Measurements from ENCODE around the gene FRYL. TPM values are rescaled to one million over a fixed set of nuclear protein-coding genes. Genes with fewer than 3 reads are reported as not detected.

FRYL gene
- polyA plus RNA-seq, 1 donor from 2014 or later, result 64.0 TPM

DNA sequence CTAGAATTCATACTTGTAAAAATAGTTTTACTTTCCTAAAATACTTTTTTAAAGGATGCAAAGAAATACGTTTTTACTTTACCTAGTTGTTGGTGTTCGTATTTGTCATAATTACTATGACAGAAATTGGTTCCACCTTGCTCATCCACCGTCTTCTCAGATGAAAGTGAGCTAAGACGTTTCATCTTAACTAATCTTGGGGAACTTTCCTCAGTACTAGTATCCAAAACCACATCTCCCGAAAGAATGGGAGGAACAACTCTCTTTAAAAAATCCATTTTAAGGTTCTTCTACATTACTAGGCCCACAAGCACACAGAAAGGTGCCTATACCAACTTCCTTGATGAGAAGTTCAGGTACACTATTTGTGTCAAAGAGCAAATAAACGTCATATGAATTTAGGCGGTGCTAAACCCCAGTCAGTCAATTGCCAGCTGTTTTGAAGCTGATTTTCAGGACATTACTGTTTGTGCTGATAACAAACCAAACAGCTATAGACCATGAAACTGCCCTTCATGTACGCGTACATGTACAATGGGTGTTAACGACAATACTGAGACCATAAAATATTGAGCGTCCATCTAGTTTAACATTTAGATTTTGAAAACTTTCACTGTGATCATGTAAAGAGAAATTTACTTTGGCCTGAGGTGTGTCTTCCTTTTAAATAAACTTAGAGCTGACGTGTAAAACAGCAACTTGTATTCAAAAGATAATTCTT, 99.1 kb downstream of the FRYL start:
- peaks cover 18% of the 10 kb centered on the region for H3K79me2 ChIP-seq (replicated peaks; ENCODE audit: insufficient read depth, low read length)
- H3F3A ChIP-seq (ENCODE audit: insufficient read depth, low read length, poor library complexity, severe bottlenecking), result no peaks in the 10 kb centered on the region
- no peaks in the 10 kb centered on the region for H3K9me2 ChIP-seq (ENCODE audit: insufficient read depth, low read length)
- no peak overlapping the region for H3K27ac ChIP-seq (ENCODE audit: low read length)
- H2AFZ ChIP-seq (ENCODE audit: low read depth, low read length), result no peak overlapping the region
- H3K4me2 ChIP-seq (ENCODE audit: low read length), result no peak overlapping the region
- H4K20me1 ChIP-seq (ENCODE audit: insufficient read depth), result no peaks in the 10 kb centered on the region
- no peaks in the 10 kb centered on the region for H3K36me3 ChIP-seq (ENCODE audit: insufficient read depth, low read length)
- H3K9ac ChIP-seq (ENCODE audit: low read length), result no peak overlapping the region
- no peaks in the 10 kb centered on the region for H3K27me3 ChIP-seq (ENCODE audit: insufficient read depth, low read depth, low read length)
- no peaks in the 10 kb centered on the region for H3K9me3 ChIP-seq (ENCODE audit: low read length)
- H3K4me3 ChIP-seq (ENCODE audit: low read length), result no peak overlapping the region
- TF ChIP-seq POLR2AphosphoS5 (IDR thresholded peaks at IDR 0.05), result no peak
- no peak for TF ChIP-seq EP300 (conservative IDR thresholded peaks at IDR 0.05; ENCODE audit: poor library complexity, severe bottlenecking)
- TF ChIP-seq, protein P1, sequence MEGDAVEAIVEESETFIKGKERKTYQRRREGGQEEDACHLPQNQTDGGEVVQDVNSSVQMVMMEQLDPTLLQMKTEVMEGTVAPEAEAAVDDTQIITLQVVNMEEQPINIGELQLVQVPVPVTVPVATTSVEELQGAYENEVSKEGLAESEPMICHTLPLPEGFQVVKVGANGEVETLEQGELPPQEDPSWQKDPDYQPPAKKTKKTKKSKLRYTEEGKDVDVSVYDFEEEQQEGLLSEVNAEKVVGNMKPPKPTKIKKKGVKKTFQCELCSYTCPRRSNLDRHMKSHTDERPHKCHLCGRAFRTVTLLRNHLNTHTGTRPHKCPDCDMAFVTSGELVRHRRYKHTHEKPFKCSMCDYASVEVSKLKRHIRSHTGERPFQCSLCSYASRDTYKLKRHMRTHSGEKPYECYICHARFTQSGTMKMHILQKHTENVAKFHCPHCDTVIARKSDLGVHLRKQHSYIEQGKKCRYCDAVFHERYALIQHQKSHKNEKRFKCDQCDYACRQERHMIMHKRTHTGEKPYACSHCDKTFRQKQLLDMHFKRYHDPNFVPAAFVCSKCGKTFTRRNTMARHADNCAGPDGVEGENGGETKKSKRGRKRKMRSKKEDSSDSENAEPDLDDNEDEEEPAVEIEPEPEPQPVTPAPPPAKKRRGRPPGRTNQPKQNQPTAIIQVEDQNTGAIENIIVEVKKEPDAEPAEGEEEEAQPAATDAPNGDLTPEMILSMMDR (IDR thresholded peaks at IDR 0.05; ENCODE audit: poor library complexity, severe bottlenecking), result no peak
- TF ChIP-seq, protein P2, sequence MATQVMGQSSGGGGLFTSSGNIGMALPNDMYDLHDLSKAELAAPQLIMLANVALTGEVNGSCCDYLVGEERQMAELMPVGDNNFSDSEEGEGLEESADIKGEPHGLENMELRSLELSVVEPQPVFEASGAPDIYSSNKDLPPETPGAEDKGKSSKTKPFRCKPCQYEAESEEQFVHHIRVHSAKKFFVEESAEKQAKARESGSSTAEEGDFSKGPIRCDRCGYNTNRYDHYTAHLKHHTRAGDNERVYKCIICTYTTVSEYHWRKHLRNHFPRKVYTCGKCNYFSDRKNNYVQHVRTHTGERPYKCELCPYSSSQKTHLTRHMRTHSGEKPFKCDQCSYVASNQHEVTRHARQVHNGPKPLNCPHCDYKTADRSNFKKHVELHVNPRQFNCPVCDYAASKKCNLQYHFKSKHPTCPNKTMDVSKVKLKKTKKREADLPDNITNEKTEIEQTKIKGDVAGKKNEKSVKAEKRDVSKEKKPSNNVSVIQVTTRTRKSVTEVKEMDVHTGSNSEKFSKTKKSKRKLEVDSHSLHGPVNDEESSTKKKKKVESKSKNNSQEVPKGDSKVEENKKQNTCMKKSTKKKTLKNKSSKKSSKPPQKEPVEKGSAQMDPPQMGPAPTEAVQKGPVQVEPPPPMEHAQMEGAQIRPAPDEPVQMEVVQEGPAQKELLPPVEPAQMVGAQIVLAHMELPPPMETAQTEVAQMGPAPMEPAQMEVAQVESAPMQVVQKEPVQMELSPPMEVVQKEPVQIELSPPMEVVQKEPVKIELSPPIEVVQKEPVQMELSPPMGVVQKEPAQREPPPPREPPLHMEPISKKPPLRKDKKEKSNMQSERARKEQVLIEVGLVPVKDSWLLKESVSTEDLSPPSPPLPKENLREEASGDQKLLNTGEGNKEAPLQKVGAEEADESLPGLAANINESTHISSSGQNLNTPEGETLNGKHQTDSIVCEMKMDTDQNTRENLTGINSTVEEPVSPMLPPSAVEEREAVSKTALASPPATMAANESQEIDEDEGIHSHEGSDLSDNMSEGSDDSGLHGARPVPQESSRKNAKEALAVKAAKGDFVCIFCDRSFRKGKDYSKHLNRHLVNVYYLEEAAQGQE (IDR thresholded peaks at IDR 0.05; ENCODE audit: borderline replicate concordance), result no peak
- no peak for TF ChIP-seq MXI1 (conservative IDR thresholded peaks at IDR 0.05; ENCODE audit: poor library complexity, severe bottlenecking)
- TF ChIP-seq SMC3 (conservative IDR thresholded peaks at IDR 0.05; ENCODE audit: poor library complexity), result no peak
- no peak for TF ChIP-seq TAF1 (IDR thresholded peaks at IDR 0.05; ENCODE audit: low read depth)
- no peak for TF ChIP-seq RAD21 (conservative IDR thresholded peaks at IDR 0.05)
- no peak for TF ChIP-seq EZH2 (IDR thresholded peaks at IDR 0.05; ENCODE audit: borderline replicate concordance, insufficient read depth, low read length, poor library complexity, severe bottlenecking)

DNA sequence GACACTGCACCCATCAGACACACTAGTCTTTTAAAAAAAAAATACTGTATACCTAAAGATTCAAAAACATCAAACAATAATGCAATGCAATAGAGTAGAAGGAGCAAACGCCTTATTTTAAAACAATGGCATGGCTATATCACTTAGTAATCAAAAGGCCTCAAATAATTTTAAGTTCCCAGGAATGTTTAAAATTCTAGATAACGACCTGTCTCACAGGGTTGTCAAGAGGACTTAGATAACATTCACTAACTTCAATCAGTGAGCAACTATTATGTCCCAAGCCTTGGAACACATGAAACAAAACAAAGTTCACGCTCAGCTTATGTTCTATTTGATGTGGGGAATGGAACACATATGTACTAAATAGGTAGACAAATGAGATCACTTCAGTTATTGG, 106.5 kb downstream of the FRYL start:
- H3K4me2 ChIP-seq (ENCODE audit: low read length), result no peak overlapping the region
- TF ChIP-seq MXI1 (conservative IDR thresholded peaks at IDR 0.05; ENCODE audit: poor library complexity, severe bottlenecking), result no peak
- TF ChIP-seq SMC3 (conservative IDR thresholded peaks at IDR 0.05; ENCODE audit: poor library complexity), result no peak
- no peak for TF ChIP-seq RAD21 (conservative IDR thresholded peaks at IDR 0.05)
- TF ChIP-seq, protein P2 (IDR thresholded peaks at IDR 0.05; ENCODE audit: borderline replicate concordance), result no peak
- no peak for TF ChIP-seq TAF1 (IDR thresholded peaks at IDR 0.05; ENCODE audit: low read depth)
- TF ChIP-seq, protein P1 (IDR thresholded peaks at IDR 0.05; ENCODE audit: poor library complexity, severe bottlenecking), result no peak
- no peak for TF ChIP-seq POLR2AphosphoS5 (IDR thresholded peaks at IDR 0.05)
- TF ChIP-seq EP300 (conservative IDR thresholded peaks at IDR 0.05; ENCODE audit: poor library complexity, severe bottlenecking), result no peak
- TF ChIP-seq EZH2 (IDR thresholded peaks at IDR 0.05; ENCODE audit: borderline replicate concordance, insufficient read depth, low read length, poor library complexity, severe bottlenecking), result no peak
- H4K20me1 ChIP-seq (ENCODE audit: insufficient read depth), result no peaks in the 10 kb centered on the region
- H3K9ac ChIP-seq (ENCODE audit: low read length), result no peak overlapping the region
- H3K36me3 ChIP-seq (ENCODE audit: insufficient read depth, low read length), result no peaks in the 10 kb centered on the region
- H3K4me3 ChIP-seq (ENCODE audit: low read length), result no peak overlapping the region
- no peaks in the 10 kb centered on the region for H3K9me2 ChIP-seq (ENCODE audit: insufficient read depth, low read length)
- H2AFZ ChIP-seq (ENCODE audit: low read depth, low read length), result no peak overlapping the region
- H3K79me2 ChIP-seq (replicated peaks; ENCODE audit: insufficient read depth, low read length), result peaks cover 10% of the 10 kb centered on the region
- H3F3A ChIP-seq (ENCODE audit: insufficient read depth, low read length, poor library complexity, severe bottlenecking), result no peaks in the 10 kb centered on the region
- no peaks in the 10 kb centered on the region for H3K27me3 ChIP-seq (ENCODE audit: insufficient read depth, low read depth, low read length)
- no peak overlapping the region for H3K27ac ChIP-seq (ENCODE audit: low read length)
- no peaks in the 10 kb centered on the region for H3K9me3 ChIP-seq (ENCODE audit: low read length)
